RWPE1 (cell line): ENCODE data around the gene CALHM4.
A peak's percentile ranks its signal among the peaks of the same experiment; 100 is the strongest.

Source experiments
- CTCF ChIA-PET: fragments of 350-600 bp; sonication (Branson Sonifier 250); formaldehyde crosslinking; extraction: SDS; loops from one replicate; lab custom pipeline; 2021; lab: Yijun Ruan, JAX
- POLR2A ChIA-PET: fragments of 400-600 bp; formaldehyde crosslinking; extraction: SDS; loops from one replicate; lab custom pipeline; 2020; ENCODE audit warnings: antibody characterized with exemption; ENCODE audit not compliant: low non-redundant PET; lab: Yijun Ruan, JAX
- DNase-seq: peaks from one replicate; pipeline ENCODE4 v3.0.0; 2012; ENCODE audit warnings: low spot score
- H3K27ac ChIP-seq: fragments of 450-650 bp; 2 replicates; pipeline ENCODE4 v1.5.1; 2017
- CTCF ChIP-seq: fragments of 450-650 bp; conservative IDR thresholded peaks from 2 replicates; pipeline ENCODE4 v1.5.1; 2017; ENCODE audit warnings: low read depth, mild to moderate bottlenecking

The CALHM4 gene

GRCh38 chr6:116513224-116513875 lies 40.2 kb upstream of the CALHM4 start:
- DNase-seq = peak; percentile 34
- CTCF ChIA-PET = no interaction called here
- POLR2A ChIA-PET = no interaction called here
- no peak overlapping the region for H3K27ac ChIP-seq
- TF ChIP-seq CTCF = no peak

- H3K27ac ChIP-seq = no peak overlapping the region
- DNase-seq = no peak
- ChIA-PET POLR2A (no interaction called here), CTCF (no interaction called here)
- no peak for TF ChIP-seq CTCF
These were observed 39.4 kb upstream of the CALHM4 start for GRCh38 chr6:116514111-116514510.

GRCh38 chr6:116515141-116515540 lies 38.4 kb upstream of the CALHM4 start:
- no peak for TF ChIP-seq CTCF
- ChIA-PET POLR2A (no interaction called here), CTCF (interaction anchor here (0.6 kb wide), 1 partner anchor 15 kb away, joined by 3 read pairs; no protein-coding TSS in a partner anchor)

GRCh38 chr6:116518621-116519368 lies 34.8 kb upstream of the CALHM4 start:
- ChIA-PET CTCF (interaction anchor here (0.9 kb wide), 1 partner anchor 42 kb away, joined by 3 read pairs; no protein-coding TSS in a partner anchor), POLR2A (no interaction called here)
- DNase-seq = no peak
- no peak overlapping the region for H3K27ac ChIP-seq
- TF ChIP-seq CTCF = no peak

More at GRCh38 chr6:116515141-116515540, 38.4 kb upstream of the CALHM4 start:
- no peak overlapping the region for H3K27ac ChIP-seq
- no peak for DNase-seq

- DNase-seq = no peak
- TF ChIP-seq CTCF = no peak
- H3K27ac ChIP-seq = no peak overlapping the region
- CTCF ChIA-PET = interaction anchor here (0.6 kb wide), 1 partner anchor 11 kb away, joined by 3 read pairs; no protein-coding TSS in a partner anchor
- POLR2A ChIA-PET = no interaction called here
These were observed 30.7 kb upstream of the CALHM4 start for GRCh38 chr6:116522896-116523295.

- POLR2A ChIA-PET = no interaction called here
These were observed 29.3 kb upstream of the CALHM4 start for GRCh38 chr6:116524236-116524635.

More at GRCh38 chr6:116524236-116524635, 29.3 kb upstream of the CALHM4 start:
- no peak overlapping the region for H3K27ac ChIP-seq
- TF ChIP-seq CTCF = no peak
- DNase-seq = no peak
- CTCF ChIA-PET = no interaction called here
